ENCODE results near the gene LIPC. TPM values are rescaled to one million over a fixed set of nuclear protein-coding genes. Genes with fewer than 3 reads are reported as not detected.

Gene LIPC
- total RNA-seq, 1 experiment from 2014 or later: not detected

DNA sequence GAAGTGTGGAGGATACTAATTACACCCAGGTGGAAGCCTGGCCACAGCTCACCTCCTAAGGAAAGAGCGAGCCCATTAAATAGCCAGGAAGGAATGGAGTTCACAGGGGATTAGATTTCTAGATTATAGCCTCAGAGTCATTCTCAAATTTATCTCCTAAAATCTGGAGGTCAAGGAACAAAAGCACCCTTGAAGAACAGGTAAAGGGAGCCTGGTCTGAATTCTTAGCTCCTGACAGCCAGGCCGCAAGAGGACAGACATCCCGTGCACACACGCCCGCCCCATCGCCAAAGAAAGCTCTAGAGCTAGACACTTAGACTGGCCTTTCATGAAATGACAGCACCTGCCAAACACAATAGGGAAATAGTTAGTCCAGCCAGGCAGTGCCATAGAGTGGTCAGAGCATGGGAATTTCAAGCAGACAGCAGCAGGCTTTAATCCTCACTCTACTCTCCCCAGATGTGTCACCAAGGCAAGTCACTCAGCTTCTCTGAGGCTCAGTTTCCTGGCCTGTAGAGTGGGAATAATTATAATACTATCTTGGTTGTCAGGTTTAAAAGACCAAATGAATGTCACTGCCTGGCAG lies 59.2 kb downstream of the LIPC start:
- no peak for TF ChIP-seq RAD21 (IDR thresholded peaks at IDR 0.05; ENCODE audit: low read depth)
- no peak for TF ChIP-seq EGR1 (IDR thresholded peaks at IDR 0.05; ENCODE audit: low read depth)
- no peak for TF ChIP-seq ZFX (IDR thresholded peaks at IDR 0.05)
- no peak for TF ChIP-seq POLR2A (IDR thresholded peaks at IDR 0.05; ENCODE audit: borderline replicate concordance, extremely low read depth, insufficient read depth, insufficient read length)
- no peak for TF ChIP-seq SIN3A (IDR thresholded peaks at IDR 0.05; ENCODE audit: low read depth)
- TF ChIP-seq, protein P1, sequence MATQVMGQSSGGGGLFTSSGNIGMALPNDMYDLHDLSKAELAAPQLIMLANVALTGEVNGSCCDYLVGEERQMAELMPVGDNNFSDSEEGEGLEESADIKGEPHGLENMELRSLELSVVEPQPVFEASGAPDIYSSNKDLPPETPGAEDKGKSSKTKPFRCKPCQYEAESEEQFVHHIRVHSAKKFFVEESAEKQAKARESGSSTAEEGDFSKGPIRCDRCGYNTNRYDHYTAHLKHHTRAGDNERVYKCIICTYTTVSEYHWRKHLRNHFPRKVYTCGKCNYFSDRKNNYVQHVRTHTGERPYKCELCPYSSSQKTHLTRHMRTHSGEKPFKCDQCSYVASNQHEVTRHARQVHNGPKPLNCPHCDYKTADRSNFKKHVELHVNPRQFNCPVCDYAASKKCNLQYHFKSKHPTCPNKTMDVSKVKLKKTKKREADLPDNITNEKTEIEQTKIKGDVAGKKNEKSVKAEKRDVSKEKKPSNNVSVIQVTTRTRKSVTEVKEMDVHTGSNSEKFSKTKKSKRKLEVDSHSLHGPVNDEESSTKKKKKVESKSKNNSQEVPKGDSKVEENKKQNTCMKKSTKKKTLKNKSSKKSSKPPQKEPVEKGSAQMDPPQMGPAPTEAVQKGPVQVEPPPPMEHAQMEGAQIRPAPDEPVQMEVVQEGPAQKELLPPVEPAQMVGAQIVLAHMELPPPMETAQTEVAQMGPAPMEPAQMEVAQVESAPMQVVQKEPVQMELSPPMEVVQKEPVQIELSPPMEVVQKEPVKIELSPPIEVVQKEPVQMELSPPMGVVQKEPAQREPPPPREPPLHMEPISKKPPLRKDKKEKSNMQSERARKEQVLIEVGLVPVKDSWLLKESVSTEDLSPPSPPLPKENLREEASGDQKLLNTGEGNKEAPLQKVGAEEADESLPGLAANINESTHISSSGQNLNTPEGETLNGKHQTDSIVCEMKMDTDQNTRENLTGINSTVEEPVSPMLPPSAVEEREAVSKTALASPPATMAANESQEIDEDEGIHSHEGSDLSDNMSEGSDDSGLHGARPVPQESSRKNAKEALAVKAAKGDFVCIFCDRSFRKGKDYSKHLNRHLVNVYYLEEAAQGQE (IDR thresholded peaks at IDR 0.05; ENCODE audit: low read depth): no peak
- TF ChIP-seq SRF (IDR thresholded peaks at IDR 0.05; ENCODE audit: low read depth): no peak
- no peak for TF ChIP-seq ELF1 (IDR thresholded peaks at IDR 0.05; ENCODE audit: borderline replicate concordance, low read depth)
- TF ChIP-seq YY1 (IDR thresholded peaks at IDR 0.05; ENCODE audit: extremely low read depth, insufficient replicate concordance, low read depth, low read length): no peak
- TF ChIP-seq, protein P2, sequence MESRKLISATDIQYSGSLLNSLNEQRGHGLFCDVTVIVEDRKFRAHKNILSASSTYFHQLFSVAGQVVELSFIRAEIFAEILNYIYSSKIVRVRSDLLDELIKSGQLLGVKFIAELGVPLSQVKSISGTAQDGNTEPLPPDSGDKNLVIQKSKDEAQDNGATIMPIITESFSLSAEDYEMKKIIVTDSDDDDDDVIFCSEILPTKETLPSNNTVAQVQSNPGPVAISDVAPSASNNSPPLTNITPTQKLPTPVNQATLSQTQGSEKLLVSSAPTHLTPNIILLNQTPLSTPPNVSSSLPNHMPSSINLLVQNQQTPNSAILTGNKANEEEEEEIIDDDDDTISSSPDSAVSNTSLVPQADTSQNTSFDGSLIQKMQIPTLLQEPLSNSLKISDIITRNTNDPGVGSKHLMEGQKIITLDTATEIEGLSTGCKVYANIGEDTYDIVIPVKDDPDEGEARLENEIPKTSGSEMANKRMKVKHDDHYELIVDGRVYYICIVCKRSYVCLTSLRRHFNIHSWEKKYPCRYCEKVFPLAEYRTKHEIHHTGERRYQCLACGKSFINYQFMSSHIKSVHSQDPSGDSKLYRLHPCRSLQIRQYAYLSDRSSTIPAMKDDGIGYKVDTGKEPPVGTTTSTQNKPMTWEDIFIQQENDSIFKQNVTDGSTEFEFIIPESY (IDR thresholded peaks at IDR 0.05; ENCODE audit: extremely low read depth, insufficient replicate concordance, low read length): no peak
- TF ChIP-seq CBX3 (IDR thresholded peaks at IDR 0.05; ENCODE audit: low read depth): no peak
- no peak for TF ChIP-seq EZH2 (IDR thresholded peaks at IDR 0.05)
- TF ChIP-seq ZNF274 (IDR thresholded peaks at IDR 0.05; ENCODE audit: low read depth, low read length): no peak
- no peak for TF ChIP-seq CEBPB (IDR thresholded peaks at IDR 0.05; ENCODE audit: low read depth)
- no peak for TF ChIP-seq SP1 (IDR thresholded peaks at IDR 0.05; ENCODE audit: low read depth)
- TF ChIP-seq, protein P3, sequence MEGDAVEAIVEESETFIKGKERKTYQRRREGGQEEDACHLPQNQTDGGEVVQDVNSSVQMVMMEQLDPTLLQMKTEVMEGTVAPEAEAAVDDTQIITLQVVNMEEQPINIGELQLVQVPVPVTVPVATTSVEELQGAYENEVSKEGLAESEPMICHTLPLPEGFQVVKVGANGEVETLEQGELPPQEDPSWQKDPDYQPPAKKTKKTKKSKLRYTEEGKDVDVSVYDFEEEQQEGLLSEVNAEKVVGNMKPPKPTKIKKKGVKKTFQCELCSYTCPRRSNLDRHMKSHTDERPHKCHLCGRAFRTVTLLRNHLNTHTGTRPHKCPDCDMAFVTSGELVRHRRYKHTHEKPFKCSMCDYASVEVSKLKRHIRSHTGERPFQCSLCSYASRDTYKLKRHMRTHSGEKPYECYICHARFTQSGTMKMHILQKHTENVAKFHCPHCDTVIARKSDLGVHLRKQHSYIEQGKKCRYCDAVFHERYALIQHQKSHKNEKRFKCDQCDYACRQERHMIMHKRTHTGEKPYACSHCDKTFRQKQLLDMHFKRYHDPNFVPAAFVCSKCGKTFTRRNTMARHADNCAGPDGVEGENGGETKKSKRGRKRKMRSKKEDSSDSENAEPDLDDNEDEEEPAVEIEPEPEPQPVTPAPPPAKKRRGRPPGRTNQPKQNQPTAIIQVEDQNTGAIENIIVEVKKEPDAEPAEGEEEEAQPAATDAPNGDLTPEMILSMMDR (IDR thresholded peaks at IDR 0.05 in 2 of 3, conservative IDR thresholded peaks at IDR 0.05 in 1 of 3; ENCODE audit: borderline replicate concordance in 1 of 3, insufficient read depth in 1 of 3, low read depth in 2 of 3, low read length in 2 of 3): no peak
- TF ChIP-seq, protein P4, sequence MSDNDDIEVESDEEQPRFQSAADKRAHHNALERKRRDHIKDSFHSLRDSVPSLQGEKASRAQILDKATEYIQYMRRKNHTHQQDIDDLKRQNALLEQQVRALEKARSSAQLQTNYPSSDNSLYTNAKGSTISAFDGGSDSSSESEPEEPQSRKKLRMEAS (IDR thresholded peaks at IDR 0.05): no peak
- TF ChIP-seq JUND (IDR thresholded peaks at IDR 0.05): no peak
- TF ChIP-seq, protein P5, sequence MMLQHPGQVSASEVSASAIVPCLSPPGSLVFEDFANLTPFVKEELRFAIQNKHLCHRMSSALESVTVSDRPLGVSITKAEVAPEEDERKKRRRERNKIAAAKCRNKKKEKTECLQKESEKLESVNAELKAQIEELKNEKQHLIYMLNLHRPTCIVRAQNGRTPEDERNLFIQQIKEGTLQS (IDR thresholded peaks at IDR 0.05): no peak
- Histone ChIP-seq H4K20me1 (ENCODE audit: insufficient read depth) (no peaks in the 10 kb centered on the region), H3K9me3 (ENCODE audit: control insufficient read depth in 1 of 2, insufficient read depth in 1 of 2, low read depth in 1 of 2, low read length in 2 of 2) (no peaks in the 10 kb centered on the region; a peak in 1 of 4 replicates), H3K79me2 (ENCODE audit: insufficient read depth, low read length) (no peaks in the 10 kb centered on the region), H3K4me1 (ENCODE audit: control insufficient read depth in 1 of 2, insufficient read depth in 2 of 2, low read length in 2 of 2) (no peaks in the 10 kb centered on the region), H3K9me2 (ENCODE audit: insufficient read depth) (no peaks in the 10 kb centered on the region), H3K4me3 (replicated peaks in 1 of 2; ENCODE audit: low read depth in 1 of 2, low read length in 2 of 2) (no peak overlapping the region), H3K27me3 (ENCODE audit: insufficient read depth, low read length) (no peaks in the 10 kb centered on the region), H3K9ac (ENCODE audit: low read length) (no peak overlapping the region), H3K27ac (ENCODE audit: low read depth, low read length) (no peak overlapping the region), H3K4me2 (ENCODE audit: low read length) (no peak overlapping the region), H3K36me3 (ENCODE audit: control insufficient read depth in 1 of 2, insufficient read depth in 2 of 2, low read length in 2 of 2) (no peaks in the 10 kb centered on the region), H2AFZ (ENCODE audit: low read depth, low read length, poor library complexity, severe bottlenecking) (no peak overlapping the region)
- no peak for DNase-seq (ENCODE audit: low read depth, low spot score)
- BruUV-seq (replicated peaks): no TSS peak
- intact Hi-C loops (cut with micrococcal nuclease): no loop called here
- no peak for ATAC-seq
- ChIA-PET POLR2A (no interaction called here), CTCF (no interaction called here), RAD21 (ENCODE audit: low non-redundant PET in 1 of 2, low total read pairs in 2 of 2, uncharacterized antibody in 2 of 2, unreplicated experiment in 2 of 2) (no interaction called here)
